HepG2 (cell line): Measurements from ENCODE around the gene SURF2. TPM values are rescaled to one million over a fixed set of nuclear protein-coding genes. Genes with fewer than 3 reads are reported as not detected.

ENCODE experiments used
- ATAD3A ChIP-seq: sonication (generic); formaldehyde crosslinking; IDR thresholded peaks from 2 replicates; pipeline ENCODE4 v1.4.0; 2020; ENCODE audit warnings: missing genetic modification reagents
- CHD4 ChIP-seq: fragments of 200-600 bp; sonication (generic); IDR thresholded peaks from 2 replicates; pipeline ENCODE4 v1.7.0; 2017; ENCODE audit warnings: mild to moderate bottlenecking, low read length, borderline replicate concordance
- KDM2A ChIP-seq: sonication (generic); formaldehyde crosslinking; IDR thresholded peaks from 2 replicates; pipeline ENCODE4 v1.4.0; 2020; ENCODE audit warnings: low read depth, missing genetic modification reagents, borderline replicate concordance
- KIAA2018 ChIP-seq: sonication (generic); formaldehyde crosslinking; IDR thresholded peaks from 2 replicates; pipeline ENCODE4 v1.5.0; 2020; ENCODE audit warnings: mild to moderate bottlenecking, missing genetic modification reagents, borderline replicate concordance
- MATR3 ChIP-seq: sonication (generic); formaldehyde crosslinking; IDR thresholded peaks from 2 replicates; pipeline ENCODE4 v1.4.0; 2020; ENCODE audit warnings: missing genetic modification reagents
- NFE2L2 ChIP-seq: fragments of 150-350 bp; IDR thresholded peaks from 2 replicates; pipeline ENCODE4 v1.6.1; 2014; ENCODE audit warnings: low read length
- NFKB2 ChIP-seq: sonication (generic); formaldehyde crosslinking; IDR thresholded peaks from 2 replicates; pipeline ENCODE4 v1.4.0; 2020; ENCODE audit warnings: missing genetic modification reagents, borderline replicate concordance
- SATB2 ChIP-seq: sonication (generic); formaldehyde crosslinking; IDR thresholded peaks from 2 replicates; pipeline ENCODE4 v1.5.0; 2020; ENCODE audit warnings: missing genetic modification reagents
- U2AF2 ChIP-seq: fragments of 200-400 bp; formaldehyde crosslinking; IDR thresholded peaks from 2 replicates; pipeline ENCODE4 v1.6.1; 2017; ENCODE audit warnings: low read depth, mild to moderate bottlenecking, low read length
- ZMAT5 ChIP-seq: sonication (generic); formaldehyde crosslinking; IDR thresholded peaks from 2 replicates; pipeline ENCODE4 v1.5.0; 2020; ENCODE audit warnings: mild to moderate bottlenecking, low read depth, missing genetic modification reagents, borderline replicate concordance
- ZNF124 ChIP-seq: sonication (generic); formaldehyde crosslinking; IDR thresholded peaks from 2 replicates; pipeline ENCODE4 v1.4.0; 2020; ENCODE audit warnings: missing genetic modification reagents
- ZNF552 ChIP-seq: sonication (generic); formaldehyde crosslinking; IDR thresholded peaks from 2 replicates; pipeline ENCODE4 v1.9.0; 2022; ENCODE audit warnings: missing genetic modification reagents, mild to moderate bottlenecking, borderline replicate concordance
- ZNF816 ChIP-seq: sonication (generic); formaldehyde crosslinking; IDR thresholded peaks from 2 replicates; pipeline ENCODE4 v1.8.0; 2022; ENCODE audit warnings: missing genetic modification reagents, mild to moderate bottlenecking, borderline replicate concordance
- polyA plus RNA-seq, 8 experiments: library from polyadenylated mRNA; depleted of rRNA in 3 of 8; stranded (reverse) in 7 of 8; unstranded in 1 of 8; fragments of >200 nt; fragmentation: Illumina TruSeq in 4 of 8; extraction: Trizol in 4 of 8; gene quantifications; 2 replicates each; pipeline versions ENCODE4 v1.2.1 to v1.2.3, GENCODE V29; 2011 to 2016; ENCODE audit warnings: low read depth in 4 of 8, missing spikeins in 1 of 8, mixed read lengths in 1 of 8; ENCODE audit not compliant: insufficient read depth in 1 of 8
- total RNA-seq, 5 experiments: library from RNA; depleted of rRNA; stranded (reverse); fragments of >200 nt; fragmentation: Illumina TruSeq; extraction: Trizol; gene quantifications; 2 replicates each; pipeline ENCODE4 v1.2.3, GENCODE V29; 2016; ENCODE audit warnings: low read depth in 1 of 5

The SURF2 gene
- total and polyA plus RNA-seq, 2 of the 13 experiments (the other 11 are each of a cell fraction or from before 2014, with no cell fraction given), result 6.3 to 13.6 TPM

- TF ChIP-seq ZNF552 (CRISPR knock-in tag) (no peak; the same call in 1 of the 2 replicates), MATR3 (no peak), CHD4 (no peak), NFKB2 (CRISPR knock-in tag) (peak; percentile 83; the same call in 1 of the 2 replicates), ATAD3A (no peak; the same call in 1 of the 2 replicates), U2AF2 (no peak), SATB2 (CRISPR knock-in tag) (no peak; the same call in 1 of the 2 replicates), KDM2A (CRISPR knock-in tag) (peak; percentile 100), ZNF816 (CRISPR knock-in tag) (peak; percentile 78; the same call in 1 of the 2 replicates), NFE2L2 (no peak), ZMAT5 (CRISPR knock-in tag) (no peak), KIAA2018 (CRISPR knock-in tag) (no peak), ZNF124 (CRISPR knock-in tag) (peak; percentile 77; the same call in 1 of the 2 replicates)
- TF ChIP-seq, all 625 proteins: peak for 399
Observed at GRCh38 chr9:133335924-133336811, 20.2 kb upstream of the SURF2 start, which contains the start of gene SURF6 (continued).
